Measurements from ENCODE around the gene SELENOO. TPM values are rescaled to one million over a fixed set of nuclear protein-coding genes. Genes with fewer than 3 reads are reported as not detected.

SELENOO gene
- total and polyA plus RNA-seq, 2 of the 13 experiments (the other 11 are each of a cell fraction or from before 2014, with no cell fraction given): 14.4 to 19.0 TPM

- TF ChIP-seq, protein P1, sequence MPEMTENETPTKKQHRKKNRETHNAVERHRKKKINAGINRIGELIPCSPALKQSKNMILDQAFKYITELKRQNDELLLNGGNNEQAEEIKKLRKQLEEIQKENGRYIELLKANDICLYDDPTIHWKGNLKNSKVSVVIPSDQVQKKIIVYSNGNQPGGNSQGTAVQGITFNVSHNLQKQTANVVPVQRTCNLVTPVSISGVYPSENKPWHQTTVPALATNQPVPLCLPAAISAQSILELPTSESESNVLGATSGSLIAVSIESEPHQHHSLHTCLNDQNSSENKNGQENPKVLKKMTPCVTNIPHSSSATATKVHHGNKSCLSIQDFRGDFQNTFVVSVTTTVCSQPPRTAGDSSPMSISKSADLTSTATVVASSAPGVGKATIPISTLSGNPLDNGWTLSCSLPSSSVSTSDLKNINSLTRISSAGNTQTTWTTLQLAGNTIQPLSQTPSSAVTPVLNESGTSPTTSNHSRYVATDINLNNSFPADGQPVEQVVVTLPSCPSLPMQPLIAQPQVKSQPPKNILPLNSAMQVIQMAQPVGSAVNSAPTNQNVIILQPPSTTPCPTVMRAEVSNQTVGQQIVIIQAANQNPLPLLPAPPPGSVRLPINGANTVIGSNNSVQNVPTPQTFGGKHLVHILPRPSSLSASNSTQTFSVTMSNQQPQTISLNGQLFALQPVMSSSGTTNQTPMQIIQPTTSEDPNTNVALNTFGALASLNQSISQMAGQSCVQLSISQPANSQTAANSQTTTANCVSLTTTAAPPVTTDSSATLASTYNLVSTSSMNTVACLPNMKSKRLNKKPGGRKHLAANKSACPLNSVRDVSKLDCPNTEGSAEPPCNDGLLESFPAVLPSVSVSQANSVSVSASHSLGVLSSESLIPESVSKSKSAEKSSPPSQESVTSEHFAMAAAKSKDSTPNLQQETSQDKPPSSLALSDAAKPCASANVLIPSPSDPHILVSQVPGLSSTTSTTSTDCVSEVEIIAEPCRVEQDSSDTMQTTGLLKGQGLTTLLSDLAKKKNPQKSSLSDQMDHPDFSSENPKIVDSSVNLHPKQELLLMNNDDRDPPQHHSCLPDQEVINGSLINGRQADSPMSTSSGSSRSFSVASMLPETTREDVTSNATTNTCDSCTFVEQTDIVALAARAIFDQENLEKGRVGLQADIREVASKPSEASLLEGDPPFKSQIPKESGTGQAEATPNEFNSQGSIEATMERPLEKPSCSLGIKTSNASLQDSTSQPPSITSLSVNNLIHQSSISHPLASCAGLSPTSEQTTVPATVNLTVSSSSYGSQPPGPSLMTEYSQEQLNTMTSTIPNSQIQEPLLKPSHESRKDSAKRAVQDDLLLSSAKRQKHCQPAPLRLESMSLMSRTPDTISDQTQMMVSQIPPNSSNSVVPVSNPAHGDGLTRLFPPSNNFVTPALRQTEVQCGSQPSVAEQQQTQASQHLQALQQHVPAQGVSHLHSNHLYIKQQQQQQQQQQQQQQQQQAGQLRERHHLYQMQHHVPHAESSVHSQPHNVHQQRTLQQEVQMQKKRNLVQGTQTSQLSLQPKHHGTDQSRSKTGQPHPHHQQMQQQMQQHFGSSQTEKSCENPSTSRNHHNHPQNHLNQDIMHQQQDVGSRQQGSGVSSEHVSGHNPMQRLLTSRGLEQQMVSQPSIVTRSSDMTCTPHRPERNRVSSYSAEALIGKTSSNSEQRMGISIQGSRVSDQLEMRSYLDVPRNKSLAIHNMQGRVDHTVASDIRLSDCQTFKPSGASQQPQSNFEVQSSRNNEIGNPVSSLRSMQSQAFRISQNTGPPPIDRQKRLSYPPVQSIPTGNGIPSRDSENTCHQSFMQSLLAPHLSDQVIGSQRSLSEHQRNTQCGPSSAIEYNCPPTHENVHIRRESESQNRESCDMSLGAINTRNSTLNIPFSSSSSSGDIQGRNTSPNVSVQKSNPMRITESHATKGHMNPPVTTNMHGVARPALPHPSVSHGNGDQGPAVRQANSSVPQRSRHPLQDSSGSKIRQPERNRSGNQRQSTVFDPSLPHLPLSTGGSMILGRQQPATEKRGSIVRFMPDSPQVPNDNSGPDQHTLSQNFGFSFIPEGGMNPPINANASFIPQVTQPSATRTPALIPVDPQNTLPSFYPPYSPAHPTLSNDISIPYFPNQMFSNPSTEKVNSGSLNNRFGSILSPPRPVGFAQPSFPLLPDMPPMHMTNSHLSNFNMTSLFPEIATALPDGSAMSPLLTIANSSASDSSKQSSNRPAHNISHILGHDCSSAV (CRISPR knock-in tag; IDR thresholded peaks at IDR 0.05; ENCODE audit: borderline replicate concordance): no peak
- TF ChIP-seq ZNF558 (CRISPR knock-in tag; IDR thresholded peaks at IDR 0.05; ENCODE audit: borderline replicate concordance) (0 out of 2 replicates have a peak, but pooled peaks have one; percentile 28), ZNF781 (CRISPR knock-in tag; IDR thresholded peaks at IDR 0.05; ENCODE audit: borderline replicate concordance, not compliant biosample characterization) (no peak), SOX13 (IDR thresholded peaks at IDR 0.05) (no peak), SOX13 (CRISPR knock-in tag; conservative IDR thresholded peaks at IDR 0.05 in 1 of 2, IDR thresholded peaks at IDR 0.05 in 1 of 2) (peak in 1 of 2 experiments; percentile 22; a peak in 1 of 4 replicates), ZFP91 (CRISPR knock-in tag; IDR thresholded peaks at IDR 0.05; ENCODE audit: borderline replicate concordance) (peak; percentile 33; the same call in 1 of the 2 replicates), SALL1 (CRISPR knock-in tag; IDR thresholded peaks at IDR 0.05) (peak; percentile 7; the same call in 1 of the 2 replicates), KAT8 (CRISPR knock-in tag; IDR thresholded peaks at IDR 0.05) (peak; percentile 65), KLF6 (CRISPR knock-in tag; IDR thresholded peaks at IDR 0.05) (0 out of 2 replicates have a peak, but pooled peaks have one; percentile 21), ELF3 (CRISPR knock-in tag; IDR thresholded peaks at IDR 0.05) (peak; percentile 62; the same call in 1 of the 2 replicates), GABPB1 (CRISPR knock-in tag; IDR thresholded peaks at IDR 0.05) (peak; percentile 42; the same call in 1 of the 2 replicates), ZNF143 (CRISPR knock-in tag; IDR thresholded peaks at IDR 0.05) (peak; percentile 18; the same call in 1 of the 2 replicates), ZNF224 (CRISPR knock-in tag; IDR thresholded peaks at IDR 0.05) (no peak), ZNF556 (CRISPR knock-in tag; IDR thresholded peaks at IDR 0.05; ENCODE audit: borderline replicate concordance) (peak; percentile 20; the same call in 1 of the 2 replicates), THAP11 (CRISPR knock-in tag; IDR thresholded peaks at IDR 0.05) (peak; percentile 77), HNRNPL (IDR thresholded peaks at IDR 0.05; ENCODE audit: low read depth, low read length) (0 out of 2 replicates have a peak, but pooled peaks have one; percentile 30), ZNF263 (CRISPR knock-in tag; IDR thresholded peaks at IDR 0.05) (peak; percentile 61), CEBPB (IDR thresholded peaks at IDR 0.05; ENCODE audit: borderline replicate concordance, low read depth, low read length) (peak; percentile 57; the same call in 1 of the 2 replicates), LCORL (IDR thresholded peaks at IDR 0.05) (no peak), LCORL (CRISPR knock-in tag; IDR thresholded peaks at IDR 0.05) (peak; percentile 66; the same call in 1 of the 2 replicates)
Measured at GRCh38 chr22:50184004-50184901, 16.6 kb upstream of the SELENOO start (continued).

Measured in HepG2 (cell line).